Esophagus squamous epithelium (tissue), 5 donors: Measurements from ENCODE around the gene SIGLEC12. TPM values are rescaled to one million over a fixed set of nuclear protein-coding genes. Genes with fewer than 3 reads are reported as not detected.

Source experiments
- DNase-seq: peaks from one replicate; lab custom pipeline; 2025; lab: John Stamatoyannopoulos, UW
- H3K27ac ChIP-seq, 4 donors: fragments of 200-600 bp; sonication (generic); one replicate each; pipeline ENCODE4 v1.5.1; 2016 to 2019; ENCODE audit warnings: mild to moderate bottlenecking in 1 of 4
- H3K27me3 ChIP-seq, 4 donors: fragments of 200-600 bp; sonication (generic); 1 replicate in 3 of 4; 2 replicates in 1 of 4; pipeline versions ENCODE4 v1.5.1 to v1.6.0; 2017 to 2021; ENCODE audit warnings: antibody characterized with exemption in 1 of 4
- H3K36me3 ChIP-seq, 3 donors: fragments of 200-600 bp; sonication (generic); one replicate each; pipeline ENCODE4 v1.5.1; 2016 to 2019
- H3K4me1 ChIP-seq, 3 donors: fragments of 200-600 bp; sonication (generic); one replicate each; pipeline ENCODE4 v1.5.1; 2017 to 2019
- H3K4me3 ChIP-seq, 4 donors: fragments of 200-600 bp; sonication (generic); 1 replicate in 3 of 4; 2 replicates in 1 of 4; pipeline ENCODE4 v1.5.1; 2016 to 2019; ENCODE audit warnings: mild to moderate bottlenecking in 2 of 4, moderate library complexity in 1 of 4
- H3K9me3 ChIP-seq, 3 donors: fragments of 200-600 bp; sonication (generic); one replicate each; pipeline ENCODE4 v1.5.1; 2016 to 2019
- CTCF ChIP-seq, 6 experiments: fragments of 450-650 bp in 4 of 6; fragments of 200-600 bp in 2 of 6; sonication (generic) in 2 of 6; IDR thresholded peaks; one replicate each; pipeline ENCODE4 v1.5.1; 2016 to 2019; ENCODE audit warnings: antibody characterized with exemption in 6 of 6, mild to moderate bottlenecking in 4 of 6, moderate library complexity in 4 of 6
- POLR2A ChIP-seq, 4 donors: fragments of 450-650 bp; IDR thresholded peaks; one replicate each; pipeline ENCODE4 v1.6.1; 2017; ENCODE audit warnings: antibody characterized with exemption in 4 of 4, mild to moderate bottlenecking in 4 of 4, moderate library complexity in 3 of 4
- WGBS, 2 donors: methylation state at CpG; one replicate each; pipeline ENCODE4 v1.1.5; 2018; 5-methylcytosine and 5-hydroxymethylcytosine counted together
- intact Hi-C: fragments of 100-400 bp; cut with DNase I; formaldehyde crosslinking; loops from one replicate; pipeline ENCODE4 v1.15.0; 2022
- total RNA-seq, 4 donors: library from RNA; depleted of rRNA; stranded (reverse); fragments of >200 nt; gene quantifications; one replicate each; pipeline ENCODE4 v1.1.0, GENCODE V29; 2016
- donor health status: DM: yes; HTN: yes; CAD: no.

SIGLEC12 gene
- total RNA-seq: under 1 TPM in 2 of 4 donors, not detected in 2; 0.22 to 0.91 TPM

GRCh38 chr19:51501594-51502263, at the start of gene SIGLEC12:
Gene SIGLEC12 (minus strand): TSS chr19:51501800. CDS start chr19:51501733, 67 bp downstream.
- TF ChIP-seq POLR2A (IDR thresholded peaks at IDR 0.05) (no peak), CTCF (IDR thresholded peaks at IDR 0.05) (no peak)
- Histone ChIP-seq H3K4me3 (no peak within 1 kb of the TSS), H3K4me1 (no peaks in the 10 kb centered on the region), H3K27me3 (peaks cover 0 to 13% (median 0%) of the 10 kb centered on the region in 4 donors), H3K27ac (no peak within 1 kb of the TSS), H3K9me3 (no peaks in the 10 kb centered on the region), H3K36me3 (no peaks in the 10 kb centered on the region)
- 53 to 100% methylated on average over 3 to 8 of the region's 12 CpGs for WGBS, 2 donors
- no peak for DNase-seq
- intact Hi-C loops: no loop called here

- intact Hi-C loops: no loop called here
- WGBS, 2 donors: 61 to 75% methylated on average over 16 to 17 of the region's 20 CpGs
- Histone ChIP-seq H3K4me1 (no peaks in the 10 kb centered on the region), H3K27me3 (peaks cover 0 to 59% (median 0%) of the 10 kb centered on the region in 4 donors), H3K9me3 (no peaks in the 10 kb centered on the region), H3K4me3 (no peak overlapping the region), H3K36me3 (no peaks in the 10 kb centered on the region), H3K27ac (no peak overlapping the region)
- TF ChIP-seq POLR2A (IDR thresholded peaks at IDR 0.05): no peak
- TF ChIP-seq CTCF (IDR thresholded peaks at IDR 0.05): no peak
- no peak for DNase-seq
Observed at GRCh38 chr19:51550848-51551672, 49.5 kb upstream of the SIGLEC12 start.

GRCh38 chr19:51549533-51550324, 48.1 kb upstream of the SIGLEC12 start:
- H3K27me3 ChIP-seq: peaks cover 0 to 60% (median 0%) of the 10 kb centered on the region in 4 donors
- 42 to 52% methylated on average over 6 to 8 of the region's 8 CpGs for WGBS, 2 donors
- no peaks in the 10 kb centered on the region for H3K36me3 ChIP-seq
- H3K27ac ChIP-seq: no peak overlapping the region
- no peak for TF ChIP-seq POLR2A (IDR thresholded peaks at IDR 0.05)
- TF ChIP-seq CTCF (IDR thresholded peaks at IDR 0.05): no peak
- H3K4me3 ChIP-seq: no peak overlapping the region
- no peak for DNase-seq
- H3K9me3 ChIP-seq: no peaks in the 10 kb centered on the region
- intact Hi-C loops: no loop called here
- no peaks in the 10 kb centered on the region for H3K4me1 ChIP-seq

GRCh38 chr19:51548891-51549305, 47.3 kb upstream of the SIGLEC12 start:
- no peaks in the 10 kb centered on the region for H3K36me3 ChIP-seq
- H3K9me3 ChIP-seq: no peaks in the 10 kb centered on the region
- 43 to 67% methylated on average over 1 of the region's 4 CpGs for WGBS, 2 donors
- peaks cover 0 to 61% (median 0%) of the 10 kb centered on the region in 4 donors for H3K27me3 ChIP-seq
- TF ChIP-seq POLR2A (IDR thresholded peaks at IDR 0.05) (no peak), CTCF (IDR thresholded peaks at IDR 0.05) (no peak)
- no peak overlapping the region for H3K27ac ChIP-seq
- H3K4me3 ChIP-seq: no peak overlapping the region
- intact Hi-C loops: no loop called here
- H3K4me1 ChIP-seq: no peaks in the 10 kb centered on the region
- no peak for DNase-seq
